Smooth muscle cell (in vitro differentiated cells): ENCODE results near the gene MLKL. TPM values are rescaled to one million over a fixed set of nuclear protein-coding genes. Genes with fewer than 3 reads are reported as not detected.

ENCODE experiments used
- DNase-seq: peaks from one replicate; lab custom pipeline; 2025; ENCODE audit not compliant: unreplicated experiment; lab: John Stamatoyannopoulos, UW
- H2AFZ ChIP-seq: fragments of 200-600 bp; sonication (generic); 2 replicates; pipeline ENCODE4 v1.6.0; 2016; ENCODE audit warnings: antibody characterized with exemption, low read depth, mild to moderate bottlenecking
- H3F3A ChIP-seq: fragments of 200-600 bp; sonication (generic); 2 replicates; pipeline ENCODE4 v1.6.0; 2017; ENCODE audit warnings: antibody characterized with exemption, low read depth
- H3K27ac ChIP-seq: fragments of 200-600 bp; sonication (generic); 2 replicates; pipeline ENCODE4 v1.5.1; 2016; ENCODE audit warnings: low read depth, mild to moderate bottlenecking
- H3K27me3 ChIP-seq: fragments of 200-600 bp; sonication (generic); 2 replicates; pipeline ENCODE4 v1.6.1; 2016; ENCODE audit warnings: low read depth, mild to moderate bottlenecking
- H3K36me3 ChIP-seq: fragments of 200-600 bp; sonication (generic); 2 replicates; pipeline ENCODE4 v1.5.1; 2016; ENCODE audit warnings: low read depth
- H3K4me1 ChIP-seq: fragments of 200-600 bp; sonication (generic); 2 replicates; pipeline ENCODE4 v1.5.1; 2016; ENCODE audit warnings: low read depth
- H3K4me2 ChIP-seq: fragments of 200-600 bp; sonication (generic); 2 replicates; pipeline ENCODE4 v1.6.0; 2016; ENCODE audit warnings: mild to moderate bottlenecking
- H3K4me3 ChIP-seq: fragments of 200-600 bp; sonication (generic); 2 replicates; pipeline ENCODE4 v1.5.1; 2016; ENCODE audit warnings: mild to moderate bottlenecking
- H3K79me2 ChIP-seq: fragments of 200-600 bp; sonication (generic); 2 replicates; pipeline ENCODE4 v1.6.0; 2016; ENCODE audit warnings: low read depth, mild to moderate bottlenecking
- H3K9ac ChIP-seq: fragments of 200-600 bp; sonication (generic); 2 replicates; pipeline ENCODE4 v1.6.0; 2016; ENCODE audit warnings: low read depth
- H3K9me3 ChIP-seq: fragments of 200-600 bp; sonication (generic); replicated peaks from 2 replicates; pipeline ENCODE4 v1.5.1; 2016; ENCODE audit warnings: low read depth
- H4K20me1 ChIP-seq: fragments of 200-600 bp; sonication (generic); 2 replicates; pipeline ENCODE4 v1.6.0; 2016; ENCODE audit warnings: low read depth
- WGBS: methylation state at CpG from one replicate; pipeline ENCODE4 v1.1.7; 2016; ENCODE audit warnings: low lambda C conversion rate; 5-methylcytosine and 5-hydroxymethylcytosine counted together
- polyA plus RNA-seq: library from polyadenylated mRNA; unstranded; fragments of >200 nt; fragmentation: Nextera tagmentation; extraction: Ambion mirVana; gene quantifications from 2 replicates; pipeline ENCODE4 v1.2.1, GENCODE V29; 2016
- total RNA-seq: library from RNA; depleted of rRNA; stranded (reverse); fragments of >200 nt; gene quantifications from 2 replicates; pipeline ENCODE4 v1.2.3, GENCODE V29; 2014
- TF ChIP-seq, protein P1 (sequence below): fragments of 200-600 bp; sonication (generic); IDR thresholded peaks from 2 replicates; pipeline ENCODE4 v1.5.1; 2017; ENCODE audit warnings: borderline replicate concordance, mild to moderate bottlenecking, antibody characterized with exemption; ENCODE audit not compliant: insufficient read depth, poor library complexity, severe bottlenecking

The MLKL gene
- total and polyA plus RNA-seq, 2 experiments from 2014 or later: 4.3 to 4.6 TPM

DNA sequence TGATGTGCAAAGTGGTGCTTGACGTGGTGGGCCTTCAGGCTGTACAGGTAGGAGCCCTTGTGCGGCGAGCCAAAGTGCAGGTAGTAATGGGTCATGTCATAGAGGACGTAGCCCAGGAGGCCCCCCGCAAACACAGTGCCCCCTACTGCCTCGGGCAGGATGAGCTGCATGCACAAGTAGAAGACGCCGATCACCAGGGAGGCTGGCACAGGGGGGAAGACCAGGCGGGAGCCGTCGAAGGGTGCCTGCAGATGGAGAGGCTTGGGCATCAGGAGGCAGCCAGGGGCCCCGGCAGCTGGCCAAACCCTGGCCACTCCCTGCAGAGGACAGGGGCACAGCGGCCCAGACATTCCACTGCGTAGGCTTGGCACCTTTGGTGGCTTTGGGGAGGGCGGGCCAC lies 15.7 kb upstream of the MLKL start:
- Histone ChIP-seq H3K9ac (no peak overlapping the region), H3K79me2 (no peaks in the 10 kb centered on the region), H3K27ac (no peak overlapping the region), H4K20me1 (no peaks in the 10 kb centered on the region), H3K36me3 (no peaks in the 10 kb centered on the region), H3K4me2 (no peak overlapping the region), H3F3A (no peaks in the 10 kb centered on the region), H3K27me3 (no peaks in the 10 kb centered on the region), H3K4me1 (no peaks in the 10 kb centered on the region), H2AFZ (no peak overlapping the region), H3K4me3 (no peak overlapping the region), H3K9me3 (no peaks in the 10 kb centered on the region)
- no peak for DNase-seq
- WGBS: 86% methylated on average over 15 of the region's 15 CpGs
- TF ChIP-seq, protein P1, sequence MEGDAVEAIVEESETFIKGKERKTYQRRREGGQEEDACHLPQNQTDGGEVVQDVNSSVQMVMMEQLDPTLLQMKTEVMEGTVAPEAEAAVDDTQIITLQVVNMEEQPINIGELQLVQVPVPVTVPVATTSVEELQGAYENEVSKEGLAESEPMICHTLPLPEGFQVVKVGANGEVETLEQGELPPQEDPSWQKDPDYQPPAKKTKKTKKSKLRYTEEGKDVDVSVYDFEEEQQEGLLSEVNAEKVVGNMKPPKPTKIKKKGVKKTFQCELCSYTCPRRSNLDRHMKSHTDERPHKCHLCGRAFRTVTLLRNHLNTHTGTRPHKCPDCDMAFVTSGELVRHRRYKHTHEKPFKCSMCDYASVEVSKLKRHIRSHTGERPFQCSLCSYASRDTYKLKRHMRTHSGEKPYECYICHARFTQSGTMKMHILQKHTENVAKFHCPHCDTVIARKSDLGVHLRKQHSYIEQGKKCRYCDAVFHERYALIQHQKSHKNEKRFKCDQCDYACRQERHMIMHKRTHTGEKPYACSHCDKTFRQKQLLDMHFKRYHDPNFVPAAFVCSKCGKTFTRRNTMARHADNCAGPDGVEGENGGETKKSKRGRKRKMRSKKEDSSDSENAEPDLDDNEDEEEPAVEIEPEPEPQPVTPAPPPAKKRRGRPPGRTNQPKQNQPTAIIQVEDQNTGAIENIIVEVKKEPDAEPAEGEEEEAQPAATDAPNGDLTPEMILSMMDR: no peak

DNA sequence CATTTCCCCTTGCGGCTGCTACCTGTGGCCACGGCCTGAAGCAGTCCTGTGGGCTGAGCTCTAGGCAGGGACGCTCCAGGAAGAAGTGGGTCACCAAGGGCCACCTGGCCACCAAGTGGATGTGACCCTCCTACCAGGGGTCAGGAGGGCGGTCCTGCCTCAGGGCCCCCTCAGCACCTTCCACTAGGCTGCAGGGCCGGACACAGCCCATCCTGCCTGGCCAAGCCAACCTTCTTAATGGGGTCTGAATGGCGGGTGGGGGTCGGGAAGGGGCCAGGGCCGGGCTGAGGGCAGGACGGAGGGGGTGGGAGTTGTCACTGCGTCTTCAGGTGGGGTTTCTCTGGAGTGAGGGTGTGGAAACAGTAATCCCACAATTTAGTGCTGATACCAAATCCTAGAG lies 13.2 kb upstream of the MLKL start:
- TF ChIP-seq, protein P1: no peak
- no peaks in the 10 kb centered on the region for H3F3A ChIP-seq
- H3K4me3 ChIP-seq: no peak overlapping the region
- no peaks in the 10 kb centered on the region for H4K20me1 ChIP-seq
- no peak overlapping the region for H2AFZ ChIP-seq
- H3K79me2 ChIP-seq: no peaks in the 10 kb centered on the region
- DNase-seq: no peak
- no peaks in the 10 kb centered on the region for H3K9me3 ChIP-seq
- no peaks in the 10 kb centered on the region for H3K36me3 ChIP-seq
- no peak overlapping the region for H3K27ac ChIP-seq
- WGBS: 85% methylated on average over 8 of the region's 10 CpGs
- H3K4me2 ChIP-seq: no peak overlapping the region
- no peak overlapping the region for H3K9ac ChIP-seq
- H3K4me1 ChIP-seq: no peaks in the 10 kb centered on the region
- H3K27me3 ChIP-seq: no peaks in the 10 kb centered on the region

DNA sequence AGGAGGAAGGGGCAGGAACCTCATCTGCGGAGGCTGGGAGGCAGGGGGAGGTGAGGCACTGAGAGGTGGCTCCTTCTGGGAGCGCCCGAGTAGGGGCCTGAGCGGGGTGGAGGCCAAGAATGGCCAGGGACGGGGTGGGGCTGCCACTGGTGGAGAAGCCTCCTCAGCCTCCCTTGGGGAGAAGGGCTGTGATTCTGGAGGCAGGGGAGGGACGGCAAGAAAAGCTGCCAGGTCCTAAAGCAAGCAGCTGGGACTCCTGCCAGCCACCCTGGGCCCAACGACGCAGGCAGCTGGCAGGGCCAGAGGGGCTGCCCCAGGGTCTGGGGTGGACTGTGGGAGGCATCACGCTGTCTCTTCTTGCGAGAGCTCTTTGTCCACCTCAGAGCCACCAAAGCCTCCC lies 12.7 kb upstream of the MLKL start:
- WGBS: 86% methylated on average over 10 of the region's 10 CpGs
- peaks cover 3% of the 10 kb centered on the region for H3K27me3 ChIP-seq
- H3K9me3 ChIP-seq: no peaks in the 10 kb centered on the region
- no peak overlapping the region for H3K27ac ChIP-seq
- no peak for DNase-seq
- H2AFZ ChIP-seq: no peak overlapping the region
- no peaks in the 10 kb centered on the region for H3K36me3 ChIP-seq
- no peak overlapping the region for H3K4me2 ChIP-seq
- H3F3A ChIP-seq: no peaks in the 10 kb centered on the region
- H3K79me2 ChIP-seq: no peaks in the 10 kb centered on the region
- H3K4me3 ChIP-seq: no peak overlapping the region
- H3K9ac ChIP-seq: no peak overlapping the region
- no peaks in the 10 kb centered on the region for H4K20me1 ChIP-seq
- no peaks in the 10 kb centered on the region for H3K4me1 ChIP-seq
- TF ChIP-seq, protein P1: no peak

DNA sequence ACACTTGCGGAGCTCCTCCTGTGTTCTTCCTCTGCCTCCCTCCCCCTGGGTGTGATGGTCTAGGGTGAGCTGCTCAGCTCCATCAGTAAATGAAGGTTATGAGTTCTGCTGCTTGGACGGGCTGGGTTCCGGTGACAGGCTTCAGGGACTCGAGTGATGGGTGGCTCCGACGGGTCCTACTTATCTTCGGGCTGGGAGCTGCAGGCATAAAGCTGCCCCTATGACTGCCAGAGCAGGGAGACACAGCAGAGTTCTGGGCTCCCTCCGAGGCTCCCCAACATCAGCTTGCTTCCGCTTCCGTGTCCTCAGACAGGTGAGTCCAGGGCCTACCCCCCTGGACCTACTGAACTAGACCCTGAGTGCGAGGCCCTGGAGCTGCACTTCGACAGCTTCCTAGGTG lies 11.3 kb upstream of the MLKL start:
- no peak overlapping the region for H3K4me2 ChIP-seq
- WGBS: 97% methylated on average over 12 of the region's 12 CpGs
- H3K4me1 ChIP-seq: no peaks in the 10 kb centered on the region
- no peak overlapping the region for H3K27ac ChIP-seq
- H3K9me3 ChIP-seq: no peaks in the 10 kb centered on the region
- no peak overlapping the region for H3K4me3 ChIP-seq
- H3K79me2 ChIP-seq: no peaks in the 10 kb centered on the region
- H3K9ac ChIP-seq: no peak overlapping the region
- H3K27me3 ChIP-seq: peaks cover 3% of the 10 kb centered on the region
- no peak overlapping the region for H2AFZ ChIP-seq
- DNase-seq: no peak
- H4K20me1 ChIP-seq: no peaks in the 10 kb centered on the region
- H3F3A ChIP-seq: no peaks in the 10 kb centered on the region
- no peaks in the 10 kb centered on the region for H3K36me3 ChIP-seq
- TF ChIP-seq, protein P1: no peak
